HCT116 (cell line): ENCODE data around the gene ZNF792.

Experiments
- CTCF ChIP-seq, 3 experiments: fragments of 200-600 bp in 1 of 3; sonication (generic) in 1 of 3; IDR thresholded peaks in 2 of 3; conservative IDR thresholded peaks in 1 of 3; 2 replicates each; pipeline ENCODE4 v1.5.1; 2012 to 2017; ENCODE audit warnings: low read depth in 2 of 3, low read length in 2 of 3, antibody characterized with exemption in 1 of 3, borderline replicate concordance in 1 of 3, control low read depth in 1 of 3, mild to moderate bottlenecking in 1 of 3, mixed read lengths in 1 of 3, mixed run types in 1 of 3, moderate library complexity in 1 of 3; ENCODE audit not compliant: insufficient read depth in 1 of 3
- EGR1 ChIP-seq: IDR thresholded peaks from 2 replicates; pipeline ENCODE4 v1.6.1; 2012; ENCODE audit warnings: low read depth
- EZH2 ChIP-seq: fragments of 200-600 bp; sonication (generic); IDR thresholded peaks from 2 replicates; pipeline ENCODE4 v1.6.1; 2017; ENCODE audit warnings: antibody characterized with exemption, mixed run types
- EZH2phosphoT487 ChIP-seq: fragments of 200-600 bp; IDR thresholded peaks from 2 replicates; pipeline ENCODE4 v1.6.1; 2018; ENCODE audit warnings: antibody characterized with exemption, borderline replicate concordance
- MAX ChIP-seq: IDR thresholded peaks from 2 replicates; pipeline ENCODE4 v1.6.1; 2012
- POLR2A ChIP-seq: IDR thresholded peaks from 2 replicates; pipeline ENCODE4 v1.7.0; 2011; ENCODE audit warnings: borderline replicate concordance; ENCODE audit not compliant: insufficient read depth, insufficient read length; ENCODE audit errors: extremely low read depth
- POLR2AphosphoS5 ChIP-seq: IDR thresholded peaks from 2 replicates; pipeline ENCODE4 v1.6.1; 2011; ENCODE audit warnings: mild to moderate bottlenecking, low read depth, low read length, moderate library complexity
- RAD21 ChIP-seq: IDR thresholded peaks from 2 replicates; pipeline ENCODE4 v1.6.1; 2012; ENCODE audit warnings: low read depth, mild to moderate bottlenecking
- TCF7L2 ChIP-seq: IDR thresholded peaks from 2 replicates; pipeline ENCODE4 v1.7.0; 2011; ENCODE audit warnings: borderline replicate concordance, inconsistent platforms; ENCODE audit not compliant: insufficient read depth, insufficient read length; ENCODE audit errors: extremely low read depth
- YY1 ChIP-seq: IDR thresholded peaks from 2 replicates; pipeline ENCODE4 v1.6.1; 2011; ENCODE audit warnings: low read length, low read depth, moderate library complexity, mild to moderate bottlenecking; ENCODE audit not compliant: insufficient replicate concordance; ENCODE audit errors: extremely low read depth
- ZNF274 ChIP-seq: fragments of 200-500 bp; sonication (Bioruptor generic); IDR thresholded peaks from 2 replicates; pipeline ENCODE4 v1.6.1; 2014; ENCODE audit warnings: mild to moderate bottlenecking, low read depth, low read length, inconsistent platforms
- TF ChIP-seq, protein P1 (sequence below): IDR thresholded peaks from 2 replicates; pipeline ENCODE4 v1.6.1; 2011; ENCODE audit warnings: mild to moderate bottlenecking, low read length, moderate library complexity; ENCODE audit not compliant: insufficient replicate concordance; ENCODE audit errors: extremely low read depth
- TF ChIP-seq, protein P2 (sequence below): IDR thresholded peaks from 2 replicates; pipeline ENCODE4 v1.6.1; 2012; ENCODE audit warnings: low read depth

DNA sequence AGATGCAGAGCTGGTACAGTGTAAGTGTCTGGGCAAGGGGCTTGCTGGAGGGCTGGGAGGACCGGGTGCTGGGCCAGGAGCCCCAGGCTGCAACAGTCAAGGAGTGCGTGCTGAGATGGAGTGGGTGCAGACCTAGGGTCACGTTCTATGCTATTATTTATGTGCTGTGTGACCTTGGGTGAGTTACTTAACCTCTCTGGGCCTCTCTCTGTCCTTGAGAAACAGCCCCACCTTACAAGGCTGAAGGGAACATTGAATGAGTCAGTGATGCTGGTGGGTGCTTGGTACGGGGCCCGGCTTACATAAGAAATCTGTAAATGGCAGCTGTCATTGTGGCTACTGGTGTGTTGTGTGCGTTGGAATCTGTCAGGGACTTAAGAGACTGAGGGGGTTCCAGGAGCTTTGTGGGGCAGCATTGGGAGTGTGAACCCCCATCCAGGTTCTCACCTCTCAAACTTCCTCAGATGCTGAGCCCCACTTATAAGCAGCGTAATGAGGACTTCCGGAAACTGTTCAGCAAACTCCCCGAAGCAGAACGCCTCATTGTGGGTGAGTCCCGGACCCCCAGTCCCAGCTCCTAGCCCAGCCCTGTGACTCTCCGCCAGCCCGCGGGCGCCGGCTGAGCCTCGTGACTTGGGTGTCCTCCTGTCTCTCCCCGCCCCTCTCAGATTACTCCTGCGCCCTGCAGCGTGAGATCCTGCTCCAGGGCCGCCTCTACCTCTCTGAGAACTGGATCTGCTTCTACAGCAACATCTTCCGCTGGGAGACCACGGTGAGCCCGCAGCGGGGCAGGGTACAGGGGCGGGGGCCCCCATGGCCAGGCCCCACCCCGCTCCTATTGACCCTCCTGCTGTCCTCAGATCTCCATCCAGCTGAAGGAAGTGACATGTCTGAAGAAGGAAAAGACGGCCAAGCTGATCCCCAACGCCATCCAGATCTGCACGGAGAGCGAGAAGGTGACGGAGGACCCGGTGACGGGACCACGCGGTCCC, 45.7 kb upstream of the ZNF792 start:
- TF ChIP-seq ZNF274: no peak
- no peak for TF ChIP-seq CTCF (IDR thresholded peaks at IDR 0.05 in 2 of 3, conservative IDR thresholded peaks at IDR 0.05 in 1 of 3; ENCODE audit: borderline replicate concordance in 1 of 3, insufficient read depth in 1 of 3, low read depth in 2 of 3, low read length in 2 of 3)
- no peak for TF ChIP-seq TCF7L2
- TF ChIP-seq EZH2phosphoT487: no peak
- TF ChIP-seq, protein P1, sequence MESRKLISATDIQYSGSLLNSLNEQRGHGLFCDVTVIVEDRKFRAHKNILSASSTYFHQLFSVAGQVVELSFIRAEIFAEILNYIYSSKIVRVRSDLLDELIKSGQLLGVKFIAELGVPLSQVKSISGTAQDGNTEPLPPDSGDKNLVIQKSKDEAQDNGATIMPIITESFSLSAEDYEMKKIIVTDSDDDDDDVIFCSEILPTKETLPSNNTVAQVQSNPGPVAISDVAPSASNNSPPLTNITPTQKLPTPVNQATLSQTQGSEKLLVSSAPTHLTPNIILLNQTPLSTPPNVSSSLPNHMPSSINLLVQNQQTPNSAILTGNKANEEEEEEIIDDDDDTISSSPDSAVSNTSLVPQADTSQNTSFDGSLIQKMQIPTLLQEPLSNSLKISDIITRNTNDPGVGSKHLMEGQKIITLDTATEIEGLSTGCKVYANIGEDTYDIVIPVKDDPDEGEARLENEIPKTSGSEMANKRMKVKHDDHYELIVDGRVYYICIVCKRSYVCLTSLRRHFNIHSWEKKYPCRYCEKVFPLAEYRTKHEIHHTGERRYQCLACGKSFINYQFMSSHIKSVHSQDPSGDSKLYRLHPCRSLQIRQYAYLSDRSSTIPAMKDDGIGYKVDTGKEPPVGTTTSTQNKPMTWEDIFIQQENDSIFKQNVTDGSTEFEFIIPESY: no peak
- TF ChIP-seq YY1: no peak
- no peak for TF ChIP-seq EZH2
- no peak for TF ChIP-seq POLR2AphosphoS5
- no peak for TF ChIP-seq POLR2A
- TF ChIP-seq, protein P2, sequence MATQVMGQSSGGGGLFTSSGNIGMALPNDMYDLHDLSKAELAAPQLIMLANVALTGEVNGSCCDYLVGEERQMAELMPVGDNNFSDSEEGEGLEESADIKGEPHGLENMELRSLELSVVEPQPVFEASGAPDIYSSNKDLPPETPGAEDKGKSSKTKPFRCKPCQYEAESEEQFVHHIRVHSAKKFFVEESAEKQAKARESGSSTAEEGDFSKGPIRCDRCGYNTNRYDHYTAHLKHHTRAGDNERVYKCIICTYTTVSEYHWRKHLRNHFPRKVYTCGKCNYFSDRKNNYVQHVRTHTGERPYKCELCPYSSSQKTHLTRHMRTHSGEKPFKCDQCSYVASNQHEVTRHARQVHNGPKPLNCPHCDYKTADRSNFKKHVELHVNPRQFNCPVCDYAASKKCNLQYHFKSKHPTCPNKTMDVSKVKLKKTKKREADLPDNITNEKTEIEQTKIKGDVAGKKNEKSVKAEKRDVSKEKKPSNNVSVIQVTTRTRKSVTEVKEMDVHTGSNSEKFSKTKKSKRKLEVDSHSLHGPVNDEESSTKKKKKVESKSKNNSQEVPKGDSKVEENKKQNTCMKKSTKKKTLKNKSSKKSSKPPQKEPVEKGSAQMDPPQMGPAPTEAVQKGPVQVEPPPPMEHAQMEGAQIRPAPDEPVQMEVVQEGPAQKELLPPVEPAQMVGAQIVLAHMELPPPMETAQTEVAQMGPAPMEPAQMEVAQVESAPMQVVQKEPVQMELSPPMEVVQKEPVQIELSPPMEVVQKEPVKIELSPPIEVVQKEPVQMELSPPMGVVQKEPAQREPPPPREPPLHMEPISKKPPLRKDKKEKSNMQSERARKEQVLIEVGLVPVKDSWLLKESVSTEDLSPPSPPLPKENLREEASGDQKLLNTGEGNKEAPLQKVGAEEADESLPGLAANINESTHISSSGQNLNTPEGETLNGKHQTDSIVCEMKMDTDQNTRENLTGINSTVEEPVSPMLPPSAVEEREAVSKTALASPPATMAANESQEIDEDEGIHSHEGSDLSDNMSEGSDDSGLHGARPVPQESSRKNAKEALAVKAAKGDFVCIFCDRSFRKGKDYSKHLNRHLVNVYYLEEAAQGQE: no peak
- no peak for TF ChIP-seq EGR1
- no peak for TF ChIP-seq RAD21
- no peak for TF ChIP-seq MAX
